Measurements from ENCODE around the gene CHRNA4.

DNA sequence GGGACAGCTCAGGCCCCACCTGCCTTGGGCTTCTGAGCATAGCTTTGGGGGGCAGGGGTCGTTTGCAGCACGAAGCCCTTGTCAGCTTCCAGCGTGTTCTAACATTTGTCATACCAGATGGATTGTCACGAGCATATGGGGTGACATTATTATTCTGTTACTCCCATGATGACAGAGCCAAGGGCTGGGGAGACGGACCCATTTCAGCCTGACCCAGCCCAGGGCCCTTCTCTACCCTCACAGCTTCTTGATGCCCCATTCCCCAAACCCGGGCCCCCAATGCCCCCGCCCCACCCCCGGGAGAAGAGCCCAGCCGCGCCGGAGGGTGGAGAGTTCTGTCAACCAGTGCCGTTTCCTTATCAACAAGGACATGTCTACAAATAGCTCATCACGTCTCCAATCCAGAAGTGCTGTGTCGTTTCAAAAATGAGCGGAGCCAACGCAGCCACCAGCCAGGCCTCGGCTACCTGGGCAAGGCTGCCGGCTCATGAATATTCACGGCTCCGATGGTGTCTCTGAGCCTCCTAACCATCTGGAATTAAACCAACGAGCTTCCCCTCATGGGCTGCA, 9.6 kb upstream of the CHRNA4 start:
- TF ChIP-seq POLR2A (IDR thresholded peaks at IDR 0.05; ENCODE audit: low read depth, low read length), result no peak
- TF ChIP-seq TAF1 (IDR thresholded peaks at IDR 0.05; ENCODE audit: borderline replicate concordance, low read depth, low read length), result no peak

Data from GM12892 (cell line).